BJ (cell line): ENCODE data around the gene MKX. TPM values are rescaled to one million over a fixed set of nuclear protein-coding genes. Genes with fewer than 3 reads are reported as not detected.
"Not testable (repeated sequence)": the region's sequence is repeated elsewhere in the genome, so short reads cannot be mapped to it uniquely, and the experiment has no call there.

ENCODE experiments used
- CTCF ChIA-PET: fragments of 350-600 bp; formaldehyde crosslinking; extraction: SDS; loops from one replicate; lab custom pipeline; 2021; ENCODE audit warnings: antibody characterized with exemption, inconsistent platforms; lab: Yijun Ruan, JAX
- POLR2A ChIA-PET: fragments of 300-600 bp; sonication (Branson Sonifier 250); formaldehyde crosslinking; extraction: SDS; loops from one replicate; lab custom pipeline; 2021; ENCODE audit warnings: antibody characterized with exemption; lab: Charles Lee
- DNase-seq: peaks from one replicate; pipeline ENCODE4 v3.0.0-alpha.2; 2011; ENCODE audit warnings: low read depth
- H3K27me3 ChIP-seq: 2 replicates; pipeline ENCODE4 v1.6.0; 2011; ENCODE audit warnings: low read length; ENCODE audit not compliant: control insufficient read depth, insufficient read depth
- H3K36me3 ChIP-seq: 2 replicates; pipeline ENCODE4 v1.5.1; 2011; ENCODE audit warnings: low read length; ENCODE audit not compliant: control insufficient read depth, insufficient read depth
- H3K4me3 ChIP-seq: 2 replicates; pipeline ENCODE4 v1.5.1; 2011; ENCODE audit warnings: low read depth, mild to moderate bottlenecking, control low read depth, low read length
- CTCF ChIP-seq: IDR thresholded peaks from 2 replicates; pipeline ENCODE4 v1.5.1; 2011; ENCODE audit warnings: low read depth, mild to moderate bottlenecking, control low read depth, inconsistent platforms, low read length, moderate library complexity; ENCODE audit not compliant: insufficient read depth
- polyA plus RNA-seq: library from polyadenylated mRNA; depleted of rRNA; stranded (reverse); fragments of >200 nt; gene quantifications from 2 replicates; pipeline ENCODE4 v1.2.3, GENCODE V29; 2011

MKX gene
- polyA plus RNA-seq, 1 experiment: 68.1 TPM

GRCh38 chr10:27687743-27688142 is 57.9 kb downstream of the MKX start:
- ChIA-PET CTCF (no interaction called here), POLR2A (interaction anchor here (0.6 to 0.9 kb wide), 2 partner anchors 33 to 48 kb away, joined by 3 read pairs; no protein-coding TSS in a partner anchor)
- Histone ChIP-seq H3K4me3 (no peak overlapping the region), H3K27me3 (no peaks in the 10 kb centered on the region), H3K36me3 (peaks cover 7% of the 10 kb centered on the region; the same call in 1 of the 2 replicates)
- no peak for TF ChIP-seq CTCF
- DNase-seq: no peak

DNA sequence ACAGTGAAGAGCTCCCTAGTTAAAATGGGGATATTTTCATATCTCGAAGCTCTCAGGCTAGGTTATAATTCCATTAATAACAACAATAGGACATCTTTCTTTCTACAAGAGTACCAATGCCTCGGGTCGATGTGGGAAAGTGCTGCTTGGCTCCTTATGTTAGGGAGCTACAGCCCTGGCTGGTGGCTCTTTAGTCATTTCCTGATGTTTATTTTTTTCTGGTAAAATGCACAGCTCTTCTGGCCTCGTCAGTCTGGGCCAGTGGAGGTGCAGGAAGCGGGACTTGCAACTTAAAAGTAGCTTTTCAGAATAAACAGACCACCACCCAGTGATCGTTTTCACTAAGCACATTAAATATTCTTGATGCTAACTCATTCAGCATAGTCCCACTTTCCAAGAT is 58.3 kb downstream of the MKX start:
- Histone ChIP-seq H3K36me3 (peaks cover 7% of the 10 kb centered on the region), H3K4me3 (no peak overlapping the region), H3K27me3 (no peaks in the 10 kb centered on the region)
- DNase-seq: no peak
- ChIA-PET POLR2A (interaction anchor here (0.9 to 1.1 kb wide), 2 partner anchors 13 to 49 kb away, joined by 3 read pairs; no protein-coding TSS in a partner anchor), CTCF (interaction anchor here (1.4 kb wide), 1 partner anchor 8 kb away, joined by 3 read pairs; no protein-coding TSS in a partner anchor)
- no peak for TF ChIP-seq CTCF

- TF ChIP-seq CTCF: no peak
- POLR2A ChIA-PET: no interaction called here
- Histone ChIP-seq H3K4me3 (no peak overlapping the region), H3K36me3 (peaks cover 6% of the 10 kb centered on the region), H3K27me3 (no peaks in the 10 kb centered on the region)
- CTCF ChIA-PET: interaction anchor here (0.7 to 1.4 kb wide), 3 partner anchors 10 to 110 kb away, joined by 3 to 4 read pairs (median 3); no protein-coding TSS in a partner anchor
- DNase-seq: no peak
Measured at GRCh38 chr10:27685681-27686080, 59.9 kb downstream of the MKX start.

GRCh38 chr10:27683226-27683625 is 62.4 kb downstream of the MKX start:
- no peak for DNase-seq
- CTCF ChIA-PET: no interaction called here
- no peak for TF ChIP-seq CTCF
- H3K27me3 ChIP-seq: no peaks in the 10 kb centered on the region
- H3K4me3 ChIP-seq: no peak overlapping the region
- POLR2A ChIA-PET: no interaction called here
- peaks cover 8% of the 10 kb centered on the region for H3K36me3 ChIP-seq

DNA sequence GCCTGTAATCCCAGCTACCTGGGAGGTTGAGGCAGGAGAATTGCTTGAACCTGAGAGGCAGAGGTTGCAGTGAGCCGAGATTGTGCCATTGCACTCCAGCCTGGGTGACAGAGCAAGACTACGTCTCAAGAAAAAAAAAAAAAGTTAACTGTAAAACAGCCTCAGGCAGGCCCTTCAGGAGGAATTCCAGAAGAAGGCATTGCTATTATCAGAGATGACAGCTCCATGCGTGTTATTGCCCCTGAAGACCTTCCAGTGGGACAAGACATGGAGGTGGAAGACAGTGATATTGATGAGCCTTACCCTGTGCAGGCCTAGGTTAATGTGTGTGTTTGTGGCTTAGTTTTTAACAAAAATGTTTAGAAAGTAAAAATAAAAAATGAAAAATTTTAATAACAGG is 63.8 kb downstream of the MKX start:
- DNase-seq, H3K4me3 ChIP-seq, H3K27me3 ChIP-seq, POLR2A ChIA-PET: not testable (repeated sequence)
- H3K36me3 ChIP-seq: peaks cover 10% of the 10 kb centered on the region
- CTCF ChIA-PET: interaction anchor here (1.0 to 1.4 kb wide), 2 partner anchors 16 to 61 kb away, joined by 3 read pairs; no protein-coding TSS in a partner anchor
